WERI-Rb-1 (cell line): ENCODE results near the gene DCHS2.

ENCODE experiments used
- DNase-seq: peaks from one replicate; pipeline ENCODE4 v3.0.0-alpha.2; 2020
- H3K27ac ChIP-seq: fragments of 250-450 bp; sonication (Bioruptor Pico); 2 replicates; pipeline ENCODE4 v1.5.1; 2020; ENCODE audit warnings: mild to moderate bottlenecking, moderate library complexity
- H3K27me3 ChIP-seq: fragments of 250-450 bp; sonication (Bioruptor Pico); 2 replicates; pipeline ENCODE4 v1.5.1; 2021; ENCODE audit warnings: mild to moderate bottlenecking, low read depth, moderate library complexity; ENCODE audit not compliant: insufficient read depth, severe bottlenecking
- H3K36me3 ChIP-seq: fragments of 250-450 bp; sonication (Bioruptor Pico); 2 replicates; pipeline ENCODE4 v1.5.1; 2020; ENCODE audit warnings: mild to moderate bottlenecking, moderate library complexity
- H3K4me3 ChIP-seq: 2 replicates; pipeline ENCODE4 v1.5.1; 2011; ENCODE audit warnings: low read depth, mild to moderate bottlenecking, control low read depth, low read length
- H3K9me3 ChIP-seq: fragments of 250-450 bp; sonication (Bioruptor Pico); 2 replicates; pipeline ENCODE4 v1.5.1; 2021; ENCODE audit warnings: mild to moderate bottlenecking, moderate library complexity; ENCODE audit not compliant: severe bottlenecking
- TF ChIP-seq, protein P1 (sequence below): IDR thresholded peaks from 2 replicates; pipeline ENCODE4 v1.5.1; 2011; ENCODE audit warnings: low read depth, mild to moderate bottlenecking, control low read depth, inconsistent platforms, low read length

Gene DCHS2

DNA sequence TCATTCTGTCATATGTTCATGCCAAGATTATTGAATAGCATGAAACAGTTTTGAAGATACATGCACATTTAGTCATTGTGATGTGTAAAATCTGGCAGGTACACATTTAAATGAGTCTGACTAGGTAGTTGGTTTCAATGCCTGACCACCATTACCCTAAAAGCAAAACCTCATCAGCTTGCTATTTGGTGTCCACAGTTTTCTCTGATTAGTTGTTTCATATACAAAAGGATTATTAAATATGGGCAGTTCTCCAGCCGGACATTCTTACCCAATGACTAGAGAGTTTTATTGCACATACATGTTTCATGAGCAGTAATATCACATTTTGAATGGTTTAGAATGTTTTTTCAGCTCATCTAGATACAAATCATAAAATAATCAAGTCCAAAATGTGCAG is 23.7 kb downstream of the DCHS2 start:
- Histone ChIP-seq H3K36me3 (no peaks in the 10 kb centered on the region), H3K9me3 (no peaks in the 10 kb centered on the region), H3K4me3 (no peak overlapping the region), H3K27ac (no peak overlapping the region), H3K27me3 (peaks cover 9% of the 10 kb centered on the region)
- TF ChIP-seq, protein P1, sequence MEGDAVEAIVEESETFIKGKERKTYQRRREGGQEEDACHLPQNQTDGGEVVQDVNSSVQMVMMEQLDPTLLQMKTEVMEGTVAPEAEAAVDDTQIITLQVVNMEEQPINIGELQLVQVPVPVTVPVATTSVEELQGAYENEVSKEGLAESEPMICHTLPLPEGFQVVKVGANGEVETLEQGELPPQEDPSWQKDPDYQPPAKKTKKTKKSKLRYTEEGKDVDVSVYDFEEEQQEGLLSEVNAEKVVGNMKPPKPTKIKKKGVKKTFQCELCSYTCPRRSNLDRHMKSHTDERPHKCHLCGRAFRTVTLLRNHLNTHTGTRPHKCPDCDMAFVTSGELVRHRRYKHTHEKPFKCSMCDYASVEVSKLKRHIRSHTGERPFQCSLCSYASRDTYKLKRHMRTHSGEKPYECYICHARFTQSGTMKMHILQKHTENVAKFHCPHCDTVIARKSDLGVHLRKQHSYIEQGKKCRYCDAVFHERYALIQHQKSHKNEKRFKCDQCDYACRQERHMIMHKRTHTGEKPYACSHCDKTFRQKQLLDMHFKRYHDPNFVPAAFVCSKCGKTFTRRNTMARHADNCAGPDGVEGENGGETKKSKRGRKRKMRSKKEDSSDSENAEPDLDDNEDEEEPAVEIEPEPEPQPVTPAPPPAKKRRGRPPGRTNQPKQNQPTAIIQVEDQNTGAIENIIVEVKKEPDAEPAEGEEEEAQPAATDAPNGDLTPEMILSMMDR, result no peak
- no peak for DNase-seq

DNA sequence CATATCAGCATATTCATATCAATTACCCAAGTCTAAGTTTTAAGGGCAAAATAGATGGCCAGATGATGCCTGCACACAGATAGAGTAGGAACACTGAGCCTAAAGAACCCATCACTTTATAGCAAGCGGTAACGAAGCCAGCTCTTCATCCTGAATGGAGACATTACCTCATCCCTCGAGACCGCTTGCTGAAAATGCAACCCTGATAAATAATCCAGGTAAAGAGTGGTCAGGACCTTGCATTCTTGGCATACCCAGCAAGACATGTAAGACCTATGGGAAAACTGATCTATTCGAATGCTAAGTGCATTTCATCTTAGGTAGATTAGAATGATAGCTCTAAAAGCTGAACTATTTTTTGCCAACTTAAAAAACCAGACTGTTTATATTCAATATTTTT is 25.3 kb downstream of the DCHS2 start:
- no peaks in the 10 kb centered on the region for H3K36me3 ChIP-seq
- TF ChIP-seq, protein P1, result no peak
- H3K27me3 ChIP-seq, result peaks cover 8% of the 10 kb centered on the region
- no peak for DNase-seq
- no peak overlapping the region for H3K27ac ChIP-seq
- H3K4me3 ChIP-seq, result no peak overlapping the region
- H3K9me3 ChIP-seq, result no peaks in the 10 kb centered on the region

DNA sequence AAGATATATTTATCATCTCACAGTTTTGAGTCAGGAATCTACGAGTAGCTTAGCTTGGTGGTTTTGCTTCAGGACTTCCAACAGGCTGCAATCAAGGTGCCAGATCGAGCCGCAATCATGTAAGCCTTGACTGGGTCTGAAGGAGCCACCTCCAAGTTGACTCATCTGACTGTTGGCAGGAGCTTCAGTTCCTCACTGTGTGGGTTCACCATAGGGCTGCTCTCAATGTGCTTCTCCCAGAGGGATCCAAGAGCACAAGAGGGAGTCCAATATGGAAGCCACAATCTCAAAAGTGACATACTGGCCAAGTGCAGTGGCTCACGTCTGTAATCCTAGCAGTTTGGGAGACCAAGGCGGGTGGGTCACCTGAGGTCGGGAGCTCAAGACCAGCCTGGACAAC is 26.5 kb downstream of the DCHS2 start:
- H3K27ac ChIP-seq, result no peak overlapping the region
- H3K9me3 ChIP-seq, result no peaks in the 10 kb centered on the region
- DNase-seq, result no peak

DNA sequence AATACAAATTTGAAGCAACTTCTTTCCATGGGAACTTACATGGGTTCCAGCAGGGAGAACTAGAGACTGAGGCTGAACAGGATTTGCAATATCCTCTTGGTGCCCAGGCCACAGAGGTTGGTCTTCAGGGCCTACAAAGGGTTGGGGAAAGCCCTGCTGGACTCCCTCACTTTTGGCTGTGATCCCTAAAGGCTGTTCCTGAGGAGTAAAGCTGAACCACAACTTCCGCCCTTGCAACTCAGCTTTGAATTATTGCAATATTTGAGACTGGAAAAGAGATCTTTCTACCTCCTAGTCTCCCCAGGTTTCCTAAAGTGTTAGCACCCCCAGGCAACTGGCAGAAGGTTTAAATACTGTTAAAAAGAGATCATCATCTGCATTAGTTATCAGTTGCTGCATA is 26.9 kb downstream of the DCHS2 start:
- TF ChIP-seq, protein P1, result no peak
- H3K27ac ChIP-seq, result no peak overlapping the region
- H3K4me3 ChIP-seq, result no peak overlapping the region
- H3K27me3 ChIP-seq, result peaks cover 2% of the 10 kb centered on the region
- H3K9me3 ChIP-seq, result no peaks in the 10 kb centered on the region
- no peaks in the 10 kb centered on the region for H3K36me3 ChIP-seq
- DNase-seq, result no peak

More for the DNA sequence above, 26.5 kb downstream of the DCHS2 start:
- Histone ChIP-seq H3K36me3 (no peaks in the 10 kb centered on the region), H3K27me3 (peaks cover 5% of the 10 kb centered on the region), H3K4me3 (no peak overlapping the region)
- TF ChIP-seq, protein P1, result no peak

DNA sequence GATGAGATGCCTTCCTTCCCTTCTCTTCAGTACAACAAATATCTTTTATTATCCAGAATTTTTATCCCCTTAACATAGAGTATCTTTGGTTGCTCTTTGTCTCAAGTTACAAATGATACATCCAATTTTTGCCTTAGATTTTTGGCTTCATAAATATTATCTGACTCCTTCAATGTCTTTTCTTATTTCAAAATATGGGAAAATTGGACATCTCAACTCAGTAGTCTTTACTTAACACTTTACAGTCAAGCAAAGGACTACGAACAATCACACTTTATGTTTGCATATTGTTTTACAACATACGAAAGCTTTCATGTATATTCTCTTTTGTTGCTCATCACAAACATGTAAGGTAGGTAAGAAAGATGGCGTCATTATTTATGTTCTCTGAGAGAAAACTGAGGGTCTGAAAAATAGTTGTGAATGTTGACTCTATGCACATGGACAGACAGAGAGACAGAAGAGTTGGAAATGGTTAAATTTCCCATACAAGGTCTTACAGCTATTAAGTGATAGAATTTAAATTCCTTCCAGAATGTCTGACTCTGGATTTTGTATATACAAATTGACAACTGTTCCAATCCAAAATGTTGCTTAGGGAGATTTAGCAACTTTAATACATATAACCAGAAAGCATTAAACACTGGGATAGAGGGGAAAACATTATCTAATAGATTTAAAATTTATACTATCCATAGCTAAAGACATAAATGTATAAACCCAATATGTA is 29.4 kb downstream of the DCHS2 start:
- DNase-seq, result no peak
- Histone ChIP-seq H3K9me3 (no peaks in the 10 kb centered on the region), H3K36me3 (no peaks in the 10 kb centered on the region), H3K27me3 (peaks cover 2% of the 10 kb centered on the region), H3K27ac (no peak overlapping the region), H3K4me3 (no peak overlapping the region)
- TF ChIP-seq, protein P1, result no peak

DNA sequence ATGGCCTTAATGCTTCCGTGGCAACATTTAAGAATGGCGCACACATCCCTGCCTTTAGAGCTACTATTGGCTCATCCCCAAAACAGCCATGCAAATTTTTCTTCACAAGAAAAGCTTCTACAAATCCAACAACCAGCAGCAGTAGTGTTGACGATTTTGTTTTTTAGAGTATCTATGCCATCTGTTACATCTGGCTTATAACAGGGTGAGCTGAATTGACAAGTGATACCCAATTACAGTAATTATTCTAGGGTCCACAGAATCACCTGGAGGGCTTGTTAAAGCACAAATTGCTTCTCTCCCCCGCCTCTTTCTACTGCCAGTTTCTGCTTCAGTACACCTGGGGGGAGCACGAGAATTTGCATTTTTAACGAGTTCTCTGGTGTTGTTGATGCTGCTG is 34.1 kb downstream of the DCHS2 start:
- Histone ChIP-seq H3K9me3 (no peaks in the 10 kb centered on the region), H3K27me3 (peaks cover 4% of the 10 kb centered on the region), H3K4me3 (no peak overlapping the region), H3K27ac (no peak overlapping the region), H3K36me3 (no peaks in the 10 kb centered on the region)
- TF ChIP-seq, protein P1, result no peak
- no peak for DNase-seq
